ENCODE data around the gene ALKAL2. TPM values are rescaled to one million over a fixed set of nuclear protein-coding genes. Genes with fewer than 3 reads are reported as not detected.

Gene ALKAL2
- total and polyA plus RNA-seq, 2 donors = 1.7 to 13.3 TPM

- WGBS = 90% methylated on average over 7 of the region's 7 CpGs
- Histone ChIP-seq H3K27ac (ENCODE audit: low read depth in 1 of 2, low read length in 1 of 2) (no peak overlapping the region), H3K9me3 (ENCODE audit: control insufficient read depth in 2 of 2, insufficient read depth in 1 of 2, low read length in 1 of 2) (no peaks in the 10 kb centered on the region), H3K4me3 (ENCODE audit: low read length in 2 of 2) (no peak overlapping the region), H3K36me3 (ENCODE audit: control insufficient read depth in 2 of 2, insufficient read depth in 2 of 2, low read length in 1 of 2) (peaks cover 4 to 9% of the 10 kb centered on the region in 2 donors), H3K27me3 (ENCODE audit: control insufficient read depth in 2 of 2, insufficient read depth in 1 of 2, low read length in 1 of 2) (no peaks in the 10 kb centered on the region), H3K4me1 (ENCODE audit: control insufficient read depth in 2 of 2, insufficient read depth in 2 of 2, low read length in 2 of 2) (no peaks in the 10 kb centered on the region)
- no peak for DNase-seq (ENCODE audit: low read depth in 6 of 9, low spot score in 9 of 9)
These were observed 54.9 kb downstream of the ALKAL2 start for GRCh38 chr2:233030-233429.

GRCh38 chr2:231521-232185 is 56.2 kb downstream of the ALKAL2 start:
- H3K9me3 ChIP-seq (ENCODE audit: control insufficient read depth in 2 of 2, insufficient read depth in 1 of 2, low read length in 1 of 2) = no peaks in the 10 kb centered on the region
- DNase-seq (ENCODE audit: low read depth in 6 of 9, low spot score in 9 of 9) = no peak
- no peak overlapping the region for H3K4me3 ChIP-seq (ENCODE audit: low read length in 2 of 2)
- peaks cover 4 to 11% of the 10 kb centered on the region in 2 donors for H3K36me3 ChIP-seq (ENCODE audit: control insufficient read depth in 2 of 2, insufficient read depth in 2 of 2, low read length in 1 of 2)
- WGBS = 98% methylated on average over 9 of the region's 9 CpGs
- no peaks in the 10 kb centered on the region for H3K4me1 ChIP-seq (ENCODE audit: control insufficient read depth in 2 of 2, insufficient read depth in 2 of 2, low read length in 2 of 2)
- H3K27ac ChIP-seq (ENCODE audit: low read depth in 1 of 2, low read length in 1 of 2) = no peak overlapping the region
- no peaks in the 10 kb centered on the region for H3K27me3 ChIP-seq (ENCODE audit: control insufficient read depth in 2 of 2, insufficient read depth in 1 of 2, low read length in 1 of 2)

Other genes starting within 250 kb of the ALKAL2 start
- gene FAM110C, start 241.6 kb downstream of the ALKAL2 start, total RNA-seq = 0.05 TPM
- 7.3 TPM for gene FAM110C, start 241.6 kb downstream of the ALKAL2 start, polyA plus RNA-seq
- 25.8 TPM for gene SH3YL1, start 24.1 kb downstream of the ALKAL2 start, total RNA-seq
- 73.7 TPM for gene SH3YL1, start 24.1 kb downstream of the ALKAL2 start, polyA plus RNA-seq
- gene ACP1, start 23.1 kb downstream of the ALKAL2 start, total RNA-seq = 99.2 TPM
- 108 TPM for gene ACP1, start 23.1 kb downstream of the ALKAL2 start, polyA plus RNA-seq